Activated CD4-positive, CD25-positive, alpha-beta regulatory T cell treated with anti-CD3 and anti-CD28 coated beads, Interleukin-2, amount 50 U/mL, for 16 hours (primary cell): Measurements from ENCODE around the gene DNASE2B.
A peak's percentile ranks its signal among the peaks of the same experiment; 100 is the strongest.
"Not testable (repeated sequence)": the region's sequence is repeated elsewhere in the genome, so short reads cannot be mapped to it uniquely, and the experiment has no call there.

Experiments used
- DNase-seq: peaks from one replicate; pipeline ENCODE4 v3.0.0-alpha.2; 2020; ENCODE audit warnings: low read depth, low spot score

The DNASE2B gene

GRCh38 chr1:84412316-84412942, 14.1 kb downstream of the DNASE2B start:
- DNase-seq = no peak

- no peak for DNase-seq
Measured at GRCh38 chr1:84415396-84415795, 17.1 kb downstream of the DNASE2B start.

GRCh38 chr1:84422909-84423308, 24.6 kb downstream of the DNASE2B start:
- no peak for DNase-seq

GRCh38 chr1:84424513-84425149, 26.3 kb downstream of the DNASE2B start:
- DNase-seq = no peak

GRCh38 chr1:84425150-84425896, 27.0 kb downstream of the DNASE2B start:
- DNase-seq = no peak

- no peak for DNase-seq
Measured at GRCh38 chr1:84426376-84426775, 28.1 kb downstream of the DNASE2B start.

- DNase-seq = no peak
Measured at GRCh38 chr1:84427250-84428188, 29.2 kb downstream of the DNASE2B start.

GRCh38 chr1:84428235-84428634, 30.0 kb downstream of the DNASE2B start:
- no peak for DNase-seq

- no peak for DNase-seq
Measured at GRCh38 chr1:84429231-84429630, 30.9 kb downstream of the DNASE2B start.

- DNase-seq = no peak
Measured at GRCh38 chr1:84430546-84430945, 32.3 kb downstream of the DNASE2B start.

- peak; percentile 26 for DNase-seq
Measured at GRCh38 chr1:84433258-84434080, 35.2 kb downstream of the DNASE2B start.

- DNase-seq = no peak
Measured at GRCh38 chr1:84434081-84434769, 35.9 kb downstream of the DNASE2B start.

- no peak for DNase-seq
Measured at GRCh38 chr1:84434801-84435549, 36.7 kb downstream of the DNASE2B start.

GRCh38 chr1:84436876-84437655, 38.8 kb downstream of the DNASE2B start:
- DNase-seq = no peak

GRCh38 chr1:84442256-84442655, 44.0 kb downstream of the DNASE2B start:
- DNase-seq = no peak

- not testable (repeated sequence) for DNase-seq
Measured at GRCh38 chr1:84442747-84443646, 44.7 kb downstream of the DNASE2B start.

GRCh38 chr1:84448704-84449103, 50.4 kb downstream of the DNASE2B start:
- not testable (repeated sequence) for DNase-seq

- DNase-seq = no peak
Measured at GRCh38 chr1:84450910-84451309, 52.6 kb downstream of the DNASE2B start.
